Stomach (tissue), 9 donors: ENCODE results near the gene CAND2. TPM values are rescaled to one million over a fixed set of nuclear protein-coding genes. Genes with fewer than 3 reads are reported as not detected.

ENCODE experiments used
- DNase-seq, 2 donors: peaks; one replicate each; pipeline versions ENCODE4 v3.0.0 to v3.0.0-alpha.2; 2013 to 2019
- H3K27ac ChIP-seq, 5 donors: fragments of 200-600 bp in 4 of 5; sonication (generic) in 4 of 5; one replicate each; pipeline ENCODE4 v1.5.1; 2013 to 2019; ENCODE audit warnings: mild to moderate bottlenecking in 1 of 5, moderate library complexity in 1 of 5
- H3K27me3 ChIP-seq, 3 donors: fragments of 200-600 bp; sonication (generic); one replicate each; pipeline ENCODE4 v1.5.1; 2017 to 2019; ENCODE audit warnings: mixed run types in 1 of 3
- H3K36me3 ChIP-seq, 4 donors: fragments of 200-600 bp; sonication (generic); 1 replicate in 3 of 4; 2 replicates in 1 of 4; pipeline ENCODE4 v1.5.1; 2016 to 2019
- H3K4me1 ChIP-seq, 4 donors: fragments of 200-600 bp; sonication (generic); one replicate each; pipeline ENCODE4 v1.5.1; 2016 to 2019
- H3K4me3 ChIP-seq, 4 donors: fragments of 200-600 bp; sonication (generic) in 3 of 4; one replicate each; pipeline ENCODE4 v1.5.1; 2016 to 2019; ENCODE audit warnings: mild to moderate bottlenecking in 1 of 4
- H3K9me3 ChIP-seq, 4 donors: fragments of 200-600 bp; sonication (generic); one replicate each; pipeline ENCODE4 v1.5.1; 2016 to 2019
- CTCF ChIP-seq, 7 experiments: fragments of 450-650 bp in 4 of 7; fragments of 200-600 bp in 3 of 7; sonication (generic) in 3 of 7; IDR thresholded peaks; one replicate each; pipeline ENCODE4 v1.5.1; 2016 to 2019; ENCODE audit warnings: antibody characterized with exemption in 7 of 7, control low read depth in 2 of 7, mild to moderate bottlenecking in 1 of 7
- EP300 ChIP-seq: sonication (generic); formaldehyde crosslinking; IDR thresholded peaks from one replicate; pipeline ENCODE4 v1.6.1; 2017; ENCODE audit warnings: antibody characterized with exemption
- POLR2A ChIP-seq, 4 donors: fragments of 450-650 bp; IDR thresholded peaks; one replicate each; pipeline ENCODE4 v1.6.1; 2016; ENCODE audit warnings: antibody characterized with exemption in 4 of 4, control low read depth in 2 of 4, mild to moderate bottlenecking in 1 of 4, moderate library complexity in 1 of 4
- POLR2AphosphoS5 ChIP-seq, 3 donors: sonication (generic); formaldehyde crosslinking; IDR thresholded peaks; one replicate each; pipeline ENCODE4 v1.6.1; 2016; ENCODE audit warnings: antibody characterized with exemption in 3 of 3
- WGBS, 5 donors: extraction: QIAGEN DNeasy Blood & Tissue Kit in 3 of 5; methylation state at CpG; one replicate each; pipeline versions ENCODE4 v1.1.5 to v1.1.7; 2013 to 2018; 5-methylcytosine and 5-hydroxymethylcytosine counted together
- intact Hi-C: fragments of 100-400 bp; cut with DNase I; formaldehyde crosslinking; loops from one replicate; pipeline ENCODE4 v1.15.1; 2023; ENCODE audit warnings: low total_unique reads
- polyA plus RNA-seq, 3 donors: library from polyadenylated mRNA; stranded (reverse); fragments of 200-250 nt; gene quantifications; one replicate each; pipeline ENCODE4 v1.2.3, GENCODE V29; 2013
- total RNA-seq, 5 donors: library from RNA; depleted of rRNA; stranded (reverse); fragments of >200 nt; gene quantifications; one replicate each; pipeline versions ENCODE4 v1.1.0 to v1.2.3, GENCODE V29; 2014 to 2016
- donor health status: healthy with polysubstance abuse.
- donor health status: Bipolar disorder and iron deficiency.
- donor health status: healthy.

The CAND2 gene
- total and polyA plus RNA-seq, 8 donors: under 0.01 to 5.3 (median 2.8) TPM

- intact Hi-C loops: no loop called here
- 9 to 22% (median 10%) methylated on average over 9 to 28 of the region's 28 CpGs for WGBS, 5 donors
- peak; percentile 76 to 81 for DNase-seq
- Histone ChIP-seq H3K4me3 (peak overlapping the region; percentile 36 to 42 (median 40)), H3K27me3 (peaks cover 0 to 18% (median 8%) of the 10 kb centered on the region in 3 donors), H3K27ac (no peak overlapping the region), H3K9me3 (peaks cover 0 to 11% (median 5%) of the 10 kb centered on the region in 4 donors), H3K36me3 (no peaks in the 10 kb centered on the region), H3K4me1 (peaks cover 14 to 18% (median 16%) of the 10 kb centered on the region in 4 donors)
- no peak for TF ChIP-seq POLR2A (IDR thresholded peaks at IDR 0.05)
Measured at GRCh38 chr3:12869035-12869621, 72.6 kb downstream of the CAND2 start.

GRCh38 chr3:12870942-12871341 is 74.5 kb downstream of the CAND2 start:
- H3K27ac ChIP-seq: no peak overlapping the region
- TF ChIP-seq EP300 (no peak), POLR2A (IDR thresholded peaks at IDR 0.05) (no peak), CTCF (IDR thresholded peaks at IDR 0.05) (no peak), POLR2AphosphoS5 (IDR thresholded peaks at IDR 0.05) (no peak)
- intact Hi-C loops: loop anchor here (10.0 kb wide), 1 partner anchor 114 kb away; no protein-coding TSS in a partner anchor
- peaks cover 0 to 23% (median 8%) of the 10 kb centered on the region in 3 donors for H3K27me3 ChIP-seq
- WGBS, 5 donors: 45 to 71% (median 65%) methylated on average over 8 to 9 of the region's 9 CpGs
- H3K36me3 ChIP-seq: no peaks in the 10 kb centered on the region
- peaks cover 17 to 21% (median 19%) of the 10 kb centered on the region in 4 donors for H3K4me1 ChIP-seq
- no peak overlapping the region for H3K4me3 ChIP-seq
- peak in 1 of 2 donors; percentile 44 for DNase-seq
- peaks cover 0 to under 1% (median 0%) of the 10 kb centered on the region in 4 donors for H3K9me3 ChIP-seq

DNA sequence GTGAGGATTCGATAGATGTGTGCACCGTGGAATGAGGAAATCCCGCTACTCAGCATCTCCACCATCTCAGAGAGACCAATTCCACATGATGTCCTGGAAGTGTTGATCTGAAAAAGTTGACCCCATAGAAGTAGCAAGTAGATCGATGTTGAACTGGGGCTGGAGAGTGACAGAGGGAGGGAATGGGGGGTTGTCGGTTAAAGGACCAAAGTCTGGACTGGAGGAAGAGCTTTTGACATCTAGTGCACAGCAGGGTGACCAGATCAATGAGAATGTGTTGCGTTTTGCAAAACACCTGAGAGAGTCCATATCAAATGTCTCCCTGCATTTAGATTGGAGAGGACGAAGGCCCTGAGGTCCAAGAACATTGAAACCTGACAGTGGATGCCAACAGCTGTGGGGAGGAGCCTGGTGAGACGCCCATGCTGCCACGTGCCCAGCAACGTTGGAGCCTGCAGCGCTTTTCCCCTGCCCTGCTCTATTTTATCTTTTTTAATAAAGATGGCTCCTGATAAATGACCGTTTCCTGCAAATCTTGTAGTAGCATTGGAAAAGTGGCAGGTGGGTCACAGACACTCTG is 75.0 kb downstream of the CAND2 start:
- Histone ChIP-seq H3K27me3 (peaks cover 0 to 28% (median 12%) of the 10 kb centered on the region in 3 donors), H3K4me3 (no peak overlapping the region), H3K36me3 (no peaks in the 10 kb centered on the region), H3K27ac (no peak overlapping the region), H3K4me1 (peaks cover 22 to 27% (median 24%) of the 10 kb centered on the region in 4 donors), H3K9me3 (no peaks in the 10 kb centered on the region)
- no peak for DNase-seq
- 68 to 70% (median 69%) methylated on average over 12 of the region's 12 CpGs for WGBS, 5 donors
- no peak for TF ChIP-seq POLR2A (IDR thresholded peaks at IDR 0.05)
- intact Hi-C loops: loop anchor here (10.0 kb wide), 1 partner anchor 113 kb away; no protein-coding TSS in a partner anchor

- Histone ChIP-seq H3K9me3 (no peaks in the 10 kb centered on the region), H3K27me3 (peaks cover 0 to 13% (median 7%) of the 10 kb centered on the region in 3 donors), H3K36me3 (no peaks in the 10 kb centered on the region), H3K4me3 (peak overlapping the region; percentile 32 to 47 (median 39)), H3K4me1 (peaks cover 10 to 12% (median 10%) of the 10 kb centered on the region in 4 donors), H3K27ac (no peak overlapping the region)
- intact Hi-C loops: loop anchor here (10.0 kb wide), 1 partner anchor 109 kb away; no protein-coding TSS in a partner anchor
- peak; percentile 62 to 87 for DNase-seq
- 7 to 28% (median 22%) methylated on average over 16 to 60 of the region's 60 CpGs for WGBS, 5 donors
- TF ChIP-seq POLR2AphosphoS5 (IDR thresholded peaks at IDR 0.05) (no peak), EP300 (no peak), POLR2A (IDR thresholded peaks at IDR 0.05) (no peak), CTCF (IDR thresholded peaks at IDR 0.05) (peak in 2 of 7 experiments; percentile 13 to 18)
Measured at GRCh38 chr3:12875857-12876836, 79.7 kb downstream of the CAND2 start.

- peaks cover 0 to 13% (median 7%) of the 10 kb centered on the region in 3 donors for H3K27me3 ChIP-seq
- H3K36me3 ChIP-seq: no peaks in the 10 kb centered on the region
- no peaks in the 10 kb centered on the region for H3K9me3 ChIP-seq
- intact Hi-C loops: loop anchor here (10.0 kb wide), 1 partner anchor 108 kb away; no protein-coding TSS in a partner anchor
- no peak overlapping the region for H3K27ac ChIP-seq
- no peak for TF ChIP-seq POLR2A (IDR thresholded peaks at IDR 0.05)
- no peak for TF ChIP-seq EP300
- no peak for TF ChIP-seq POLR2AphosphoS5 (IDR thresholded peaks at IDR 0.05)
- TF ChIP-seq CTCF (IDR thresholded peaks at IDR 0.05): no peak
- no peak overlapping the region for H3K4me3 ChIP-seq
- WGBS, 5 donors: 84 to 92% (median 90%) methylated on average over 6 to 7 of the region's 7 CpGs
- no peak for DNase-seq
- peaks cover 10 to 12% (median 10%) of the 10 kb centered on the region in 4 donors for H3K4me1 ChIP-seq
Measured at GRCh38 chr3:12877040-12877439, 80.6 kb downstream of the CAND2 start.
